SHP77 (cell line): ENCODE data around the gene JARID2.

Source experiments
- DNase-seq, 2 experiments: peaks; one replicate each; lab custom pipeline; 2025; lab: John Stamatoyannopoulos, UW

Gene JARID2

GRCh38 chr6:15335916-15336315 is 90.0 kb downstream of the JARID2 start:
- no peak for DNase-seq

GRCh38 chr6:15336900-15337560 is 91.2 kb downstream of the JARID2 start:
- DNase-seq: no peak

GRCh38 chr6:15337582-15337981 is 91.7 kb downstream of the JARID2 start:
- no peak for DNase-seq

GRCh38 chr6:15338476-15338875 is 92.6 kb downstream of the JARID2 start:
- no peak for DNase-seq

- DNase-seq: no peak
Measured at GRCh38 chr6:15339081-15339480, 93.2 kb downstream of the JARID2 start.

- no peak for DNase-seq
Measured at GRCh38 chr6:15340105-15340601, 94.3 kb downstream of the JARID2 start.

- no peak for DNase-seq
Measured at GRCh38 chr6:15340775-15341174, 94.9 kb downstream of the JARID2 start.

- DNase-seq: no peak
Measured at GRCh38 chr6:15341311-15342001, 95.6 kb downstream of the JARID2 start.

GRCh38 chr6:15342114-15342513 is 96.2 kb downstream of the JARID2 start:
- DNase-seq: no peak

GRCh38 chr6:15343490-15344191 is 97.8 kb downstream of the JARID2 start:
- no peak for DNase-seq

GRCh38 chr6:15344192-15344519 is 98.3 kb downstream of the JARID2 start:
- no peak for DNase-seq

- DNase-seq: no peak
Measured at GRCh38 chr6:15344831-15345230, 99.0 kb downstream of the JARID2 start.

GRCh38 chr6:15346315-15346714 is 100.4 kb downstream of the JARID2 start:
- no peak for DNase-seq

GRCh38 chr6:15348528-15348927 is 102.7 kb downstream of the JARID2 start:
- no peak for DNase-seq

- no peak for DNase-seq
Measured at GRCh38 chr6:15349379-15349778, 103.5 kb downstream of the JARID2 start.

- DNase-seq: no peak
Measured at GRCh38 chr6:15350386-15351083, 104.7 kb downstream of the JARID2 start.

GRCh38 chr6:15351631-15352030 is 105.8 kb downstream of the JARID2 start:
- no peak for DNase-seq

- no peak for DNase-seq
Measured at GRCh38 chr6:15352220-15352619, 106.4 kb downstream of the JARID2 start.

GRCh38 chr6:15352845-15353244 is 107.0 kb downstream of the JARID2 start:
- DNase-seq: no peak

- DNase-seq: no peak
Measured at GRCh38 chr6:15355683-15356099, 109.8 kb downstream of the JARID2 start.

- no peak for DNase-seq
Measured at GRCh38 chr6:15356179-15356578, 110.3 kb downstream of the JARID2 start.

- no peak for DNase-seq
Measured at GRCh38 chr6:15356937-15357336, 111.1 kb downstream of the JARID2 start.
